H9 (cell line): ENCODE data around the gene PYGO2. TPM values are rescaled to one million over a fixed set of nuclear protein-coding genes. Genes with fewer than 3 reads are reported as not detected.

Experiments used
- DNase-seq: peaks from one replicate; pipeline ENCODE4 v3.0.0-alpha.2; 2017
- H2AFZ ChIP-seq: one replicate; pipeline ENCODE4 v1.6.1; 2013; ENCODE audit warnings: mild to moderate bottlenecking, low read length, control low read depth, moderate library complexity
- H2AK5ac ChIP-seq: 2 replicates; pipeline ENCODE4 v1.6.1; 2013; ENCODE audit warnings: low read length, control low read depth, mixed read lengths; ENCODE audit not compliant: insufficient read length
- H2BK120ac ChIP-seq: one replicate; pipeline ENCODE4 v1.6.1; 2013; ENCODE audit warnings: low read depth, mild to moderate bottlenecking, low read length, control low read depth, inconsistent platforms; ENCODE audit not compliant: poor library complexity, severe bottlenecking
- H2BK12ac ChIP-seq: 2 replicates; pipeline ENCODE4 v1.6.1; 2013; ENCODE audit warnings: low read length, control low read depth, mixed read lengths, low read depth; ENCODE audit not compliant: insufficient read length
- H2BK15ac ChIP-seq: 2 replicates; pipeline ENCODE4 v1.6.1; 2013; ENCODE audit warnings: low read depth, low read length, control low read depth
- H2BK20ac ChIP-seq: one replicate; pipeline ENCODE4 v1.6.1; 2013; ENCODE audit warnings: low read depth, mild to moderate bottlenecking, low read length, control low read depth, inconsistent platforms; ENCODE audit not compliant: poor library complexity, severe bottlenecking
- H2BK5ac ChIP-seq: 2 replicates; pipeline ENCODE4 v1.6.1; 2013; ENCODE audit warnings: low read length, control low read depth, mixed read lengths; ENCODE audit not compliant: insufficient read length
- H3K14ac ChIP-seq: 2 replicates; pipeline ENCODE4 v1.6.1; 2013; ENCODE audit warnings: low read length, control low read depth; ENCODE audit not compliant: insufficient read depth
- H3K18ac ChIP-seq: 2 replicates; pipeline ENCODE4 v1.6.1; 2013; ENCODE audit warnings: low read depth, mild to moderate bottlenecking, mixed read lengths, low read length, control low read depth; ENCODE audit not compliant: insufficient read length
- H3K23ac ChIP-seq: 2 replicates; pipeline ENCODE4 v1.6.1; 2013; ENCODE audit warnings: low read length, control low read depth, mixed read lengths, low read depth; ENCODE audit not compliant: insufficient read length
- H3K23me2 ChIP-seq: 2 replicates; pipeline ENCODE4 v1.6.1; 2013; ENCODE audit warnings: low read depth, mild to moderate bottlenecking, mixed read lengths, low read length, control low read depth; ENCODE audit not compliant: insufficient read length, poor library complexity, severe bottlenecking
- H3K27ac ChIP-seq: 2 replicates; pipeline ENCODE4 v1.5.1; 2013; ENCODE audit warnings: low read length, control low read depth, mixed read lengths, low read depth; ENCODE audit not compliant: insufficient read length
- H3K27me3 ChIP-seq: 2 replicates; pipeline ENCODE4 v1.6.1; 2013; ENCODE audit warnings: low read length, control low read depth, inconsistent platforms; ENCODE audit not compliant: insufficient read depth
- H3K4ac ChIP-seq: 2 replicates; pipeline ENCODE4 v1.6.1; 2013; ENCODE audit warnings: low read depth, mild to moderate bottlenecking, control low read depth, inconsistent platforms, low read length, moderate library complexity
- H3K4me1 ChIP-seq: 2 replicates; pipeline ENCODE4 v1.6.1; 2013; ENCODE audit warnings: low read length, control low read depth, inconsistent platforms; ENCODE audit not compliant: insufficient read depth
- H3K4me2 ChIP-seq: 2 replicates; pipeline ENCODE4 v1.6.1; 2013; ENCODE audit warnings: low read length, control low read depth, mixed read lengths; ENCODE audit not compliant: insufficient read length, insufficient read depth
- H3K56ac ChIP-seq: 2 replicates; pipeline ENCODE4 v1.6.1; 2013; ENCODE audit warnings: low read depth, mild to moderate bottlenecking, mixed read lengths, low read length, control low read depth; ENCODE audit not compliant: insufficient read length
- H3K79me1 ChIP-seq: 2 replicates; pipeline ENCODE4 v1.6.1; 2013; ENCODE audit warnings: low read depth, mild to moderate bottlenecking, moderate library complexity, low read length, control low read depth, inconsistent platforms; ENCODE audit not compliant: insufficient read depth, poor library complexity, severe bottlenecking
- H3K79me2 ChIP-seq: 2 replicates; pipeline ENCODE4 v1.6.1; 2013; ENCODE audit warnings: low read length, control low read depth, inconsistent platforms; ENCODE audit not compliant: insufficient read depth
- H3K9ac ChIP-seq: 2 replicates; pipeline ENCODE4 v1.6.1; 2013; ENCODE audit warnings: low read length, control low read depth, mixed read lengths; ENCODE audit not compliant: insufficient read length; ENCODE audit errors: extremely low read depth
- H3K9me3 ChIP-seq: one replicate; pipeline ENCODE4 v1.6.1; 2013; ENCODE audit warnings: low read depth, low read length, inconsistent platforms; ENCODE audit not compliant: control insufficient read depth
- H3T11ph ChIP-seq: one replicate; pipeline ENCODE4 v1.6.1; 2013; ENCODE audit warnings: mild to moderate bottlenecking, low read length, control low read depth, inconsistent platforms
- H4K20me1 ChIP-seq: one replicate; pipeline ENCODE4 v1.6.1; 2013; ENCODE audit not compliant: control insufficient read depth, insufficient read length, insufficient read depth
- H4K5ac ChIP-seq: 2 replicates; pipeline ENCODE4 v1.6.1; 2013; ENCODE audit warnings: low read depth, mild to moderate bottlenecking, mixed read lengths, low read length, control low read depth; ENCODE audit not compliant: insufficient read length
- H4K8ac ChIP-seq: replicated peaks from 2 replicates; pipeline ENCODE4 v1.6.1; 2013; ENCODE audit warnings: low read length, control low read depth, mixed read lengths, low read depth; ENCODE audit not compliant: insufficient read length
- H4K91ac ChIP-seq: 2 replicates; pipeline ENCODE4 v1.6.1; 2013; ENCODE audit warnings: low read depth, mild to moderate bottlenecking, moderate library complexity, mixed read lengths, low read length, control low read depth; ENCODE audit not compliant: insufficient read length
- H3K27ac Mint-ChIP-seq, 3 experiments: 2 replicates in 2 of 3; 3 replicates in 1 of 3; pipeline ENCODE4 v1.8.0; 2020 to 2021; ENCODE audit warnings: mixed read lengths in 3 of 3, mild to moderate bottlenecking in 1 of 3, moderate library complexity in 1 of 3
- H3K27me3 Mint-ChIP-seq: 2 replicates; pipeline ENCODE4 v1.8.0; 2021; ENCODE audit warnings: low read depth, mild to moderate bottlenecking, moderate library complexity, mixed read lengths
- H3K36me3 Mint-ChIP-seq, 3 experiments: 2 replicates in 2 of 3; 3 replicates in 1 of 3; pipeline ENCODE4 v1.8.0; 2020 to 2021; ENCODE audit warnings: low read depth in 3 of 3, mixed read lengths in 3 of 3; ENCODE audit not compliant: insufficient read depth in 1 of 3
- H3K4me1 Mint-ChIP-seq, 2 experiments: 2 replicates each; pipeline ENCODE4 v1.8.0; 2020; ENCODE audit warnings: mixed read lengths in 2 of 2
- H3K4me3 Mint-ChIP-seq, 2 experiments: 2 replicates in 1 of 2; 3 replicates in 1 of 2; pipeline ENCODE4 v1.8.0; 2020 to 2021; ENCODE audit warnings: mild to moderate bottlenecking in 2 of 2, mixed read lengths in 2 of 2, moderate library complexity in 1 of 2
- H3K9me3 Mint-ChIP-seq, 2 experiments: 2 replicates in 1 of 2; 3 replicates in 1 of 2; pipeline ENCODE4 v1.8.0; 2020; ENCODE audit warnings: mild to moderate bottlenecking in 2 of 2, mixed read lengths in 2 of 2, moderate library complexity in 1 of 2
- WGBS: extraction: QIAGEN DNeasy Blood & Tissue Kit; methylation state at CpG from one replicate; pipeline ENCODE4 v1.1.7; 2013; ENCODE audit warnings: missing lambda C conversion rate, low lambda C conversion rate, mixed read lengths; ENCODE audit not compliant: insufficient read length; ENCODE audit errors: extremely low coverage; 5-methylcytosine and 5-hydroxymethylcytosine counted together
- total RNA-seq: library from RNA; stranded (reverse); gene quantifications from 2 replicates; pipeline ENCODE4 v1.2.1, GENCODE V29; 2021
- TF ChIP-seq, protein P1 (sequence below): fragments of 200-600 bp; sonication (generic); conservative IDR thresholded peaks from 3 replicates; pipeline ENCODE4 v1.8.0; 2021; ENCODE audit warnings: antibody characterized with exemption, mild to moderate bottlenecking

PYGO2 gene
- total RNA-seq, 1 experiment from 2014 or later = 38.7 TPM

DNA sequence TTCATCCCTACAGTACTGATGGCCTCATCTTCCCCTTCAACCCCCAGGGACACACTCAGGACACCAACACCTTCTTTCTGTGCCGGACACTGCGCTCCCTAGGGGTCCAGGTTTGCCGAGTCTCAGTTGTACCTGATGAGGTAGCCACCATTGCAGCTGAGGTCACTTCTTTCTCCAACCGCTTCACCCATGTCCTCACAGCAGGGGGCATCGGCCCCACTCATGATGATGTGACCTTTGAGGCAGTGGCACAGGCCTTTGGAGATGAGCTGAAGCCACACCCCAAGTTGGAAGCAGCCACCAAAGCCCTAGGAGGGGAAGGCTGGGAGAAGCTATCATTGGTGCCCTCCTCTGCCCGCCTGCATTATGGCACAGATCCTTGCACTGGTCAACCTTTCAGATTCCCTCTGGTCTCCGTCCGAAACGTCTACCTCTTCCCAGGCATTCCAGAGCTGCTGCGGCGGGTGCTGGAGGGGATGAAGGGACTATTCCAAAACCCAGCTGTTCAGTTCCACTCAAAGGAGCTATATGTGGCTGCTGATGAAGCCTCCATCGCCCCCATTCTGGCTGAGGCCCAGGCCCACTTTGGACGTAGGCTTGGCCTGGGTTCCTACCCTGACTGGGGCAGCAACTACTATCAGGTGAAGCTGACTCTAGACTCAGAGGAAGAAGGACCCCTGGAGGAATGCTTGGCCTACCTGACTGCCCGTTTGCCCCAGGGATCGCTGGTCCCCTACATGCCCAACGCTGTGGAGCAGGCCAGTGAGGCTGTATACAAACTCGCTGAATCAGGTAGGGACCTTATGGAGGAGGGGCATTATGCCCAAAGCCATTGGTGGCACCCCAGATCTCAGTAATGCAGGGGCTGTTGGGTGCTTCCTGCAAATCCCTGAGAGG, 26.7 kb upstream of the PYGO2 start:
- Histone ChIP-seq H3K9me3 (no peaks in the 10 kb centered on the region), H3T11ph (no peak overlapping the region), H2BK20ac (no peak overlapping the region), H3K4ac (no peak overlapping the region), H2BK15ac (no peak overlapping the region), H4K5ac (no peak overlapping the region), H2AK5ac (no peak overlapping the region), H2AFZ (no peak overlapping the region), H2BK5ac (no peak overlapping the region), H4K8ac (no peak overlapping the region), H3K23me2 (peaks cover 8% of the 10 kb centered on the region), H4K20me1 (no peaks in the 10 kb centered on the region), H3K4me2 (no peak overlapping the region), H2BK12ac (no peak overlapping the region), H3K56ac (no peak overlapping the region), H2BK120ac (no peak overlapping the region), H3K4me1 (no peaks in the 10 kb centered on the region; the same call in 1 of the 2 replicates), H3K27ac (no peak overlapping the region), H3K23ac (no peak overlapping the region), H3K9ac (no peak overlapping the region), H3K27me3 (no peaks in the 10 kb centered on the region), H3K79me1 (peaks cover 2% of the 10 kb centered on the region), H3K18ac (no peak overlapping the region), H3K79me2 (peaks cover 9% of the 10 kb centered on the region; the same call in 1 of the 2 replicates), H4K91ac (no peak overlapping the region), H3K14ac (no peak overlapping the region)
- H3K27me3 Mint-ChIP-seq = no peaks in the 10 kb centered on the region
- H3K27ac Mint-ChIP-seq = no peak overlapping the region; a peak in 2 of 7 replicates
- no peak overlapping the region; a peak in 1 of 5 replicates for H3K4me3 Mint-ChIP-seq
- no CpG with 5 or more reads among the region's 17 CpGs for WGBS
- H3K36me3 Mint-ChIP-seq = peaks cover 36 to 62% (median 52%) of the 10 kb centered on the region in 3 experiments
- peaks cover 12 to 18% of the 10 kb centered on the region in 2 experiments for H3K4me1 Mint-ChIP-seq
- H3K9me3 Mint-ChIP-seq = no peaks in the 10 kb centered on the region
- TF ChIP-seq, protein P1, sequence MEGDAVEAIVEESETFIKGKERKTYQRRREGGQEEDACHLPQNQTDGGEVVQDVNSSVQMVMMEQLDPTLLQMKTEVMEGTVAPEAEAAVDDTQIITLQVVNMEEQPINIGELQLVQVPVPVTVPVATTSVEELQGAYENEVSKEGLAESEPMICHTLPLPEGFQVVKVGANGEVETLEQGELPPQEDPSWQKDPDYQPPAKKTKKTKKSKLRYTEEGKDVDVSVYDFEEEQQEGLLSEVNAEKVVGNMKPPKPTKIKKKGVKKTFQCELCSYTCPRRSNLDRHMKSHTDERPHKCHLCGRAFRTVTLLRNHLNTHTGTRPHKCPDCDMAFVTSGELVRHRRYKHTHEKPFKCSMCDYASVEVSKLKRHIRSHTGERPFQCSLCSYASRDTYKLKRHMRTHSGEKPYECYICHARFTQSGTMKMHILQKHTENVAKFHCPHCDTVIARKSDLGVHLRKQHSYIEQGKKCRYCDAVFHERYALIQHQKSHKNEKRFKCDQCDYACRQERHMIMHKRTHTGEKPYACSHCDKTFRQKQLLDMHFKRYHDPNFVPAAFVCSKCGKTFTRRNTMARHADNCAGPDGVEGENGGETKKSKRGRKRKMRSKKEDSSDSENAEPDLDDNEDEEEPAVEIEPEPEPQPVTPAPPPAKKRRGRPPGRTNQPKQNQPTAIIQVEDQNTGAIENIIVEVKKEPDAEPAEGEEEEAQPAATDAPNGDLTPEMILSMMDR = no peak
- no peak for DNase-seq
